HCT116 (cell line): ENCODE results near the gene IFNA2. TPM values are rescaled to one million over a fixed set of nuclear protein-coding genes. Genes with fewer than 3 reads are reported as not detected.

Source experiments
- ATAC-seq: fragments of 200-7000 bp; cut with Tn5 transposase; 2 replicates; pipeline ENCODE4 v1.9.1; 2020; ENCODE audit warnings: mild to moderate bottlenecking, moderate library complexity
- BruUV-seq: library from RNA; stranded (reverse); fragments of 400-500 nt; replicated peaks from 2 replicates; lab custom pipeline; 2021; lab: Mats Ljungman, UMichigan
- CTCF ChIA-PET: fragments of 300-600 bp; sonication (Branson Sonifier 250); formaldehyde crosslinking; loops from one replicate; lab custom pipeline; 2021; ENCODE audit warnings: antibody characterized with exemption; lab: Charles Lee
- POLR2A ChIA-PET: fragments of 300-600, 350-600 bp; sonication (Branson Sonifier 250); formaldehyde crosslinking; loops from one replicate; lab custom pipeline; 2021; ENCODE audit warnings: antibody characterized with exemption; lab: Charles Lee
- RAD21 ChIA-PET, 2 experiments: fragments of 300-600 bp; sonication (Branson Sonifier 250); formaldehyde crosslinking; loops; one replicate each; lab custom pipeline; 2023; ENCODE audit warnings: low total read pairs in 2 of 2; ENCODE audit not compliant: uncharacterized antibody in 2 of 2, unreplicated experiment in 2 of 2, low non-redundant PET in 1 of 2; lab: Charles Lee
- DNase-seq: peaks from one replicate; pipeline ENCODE4 v3.0.0-alpha.2; 2010; ENCODE audit warnings: low read depth, low spot score
- H2AFZ ChIP-seq: fragments of 200-600 bp; shearing (Covaris generic), sonication (generic); 2 replicates; pipeline ENCODE4 v1.6.1; 2017; ENCODE audit warnings: low read depth, mixed run types, mixed read lengths, antibody characterized with exemption, low read length; ENCODE audit not compliant: poor library complexity, severe bottlenecking
- H3K27ac ChIP-seq: 2 replicates; pipeline ENCODE4 v1.5.1; 2012; ENCODE audit warnings: low read depth, low read length
- H3K27me3 ChIP-seq: fragments of 200-600 bp; sonication (generic); 2 replicates; pipeline ENCODE4 v1.6.1; 2016; ENCODE audit warnings: mixed run types, low read length, mixed read lengths; ENCODE audit not compliant: insufficient read depth
- H3K36me3 ChIP-seq, 2 experiments: fragments of 200-500 bp in 1 of 2; fragments of 200-600 bp in 1 of 2; sonication (Bioruptor generic) in 1 of 2; sonication (generic) in 1 of 2; 2 replicates each; pipeline versions ENCODE4 v1.5.1 to v1.6.1; 2014 to 2016; ENCODE audit warnings: low read length in 2 of 2, inconsistent platforms in 1 of 2, mixed read lengths in 1 of 2, mixed run types in 1 of 2; ENCODE audit not compliant: insufficient read depth in 2 of 2, control insufficient read depth in 1 of 2
- H3K4me1 ChIP-seq, 2 experiments: fragments of 200-600 bp in 1 of 2; sonication (generic) in 1 of 2; 2 replicates each; pipeline versions ENCODE4 v1.5.1 to v1.6.1; 2012 to 2017; ENCODE audit warnings: low read length in 2 of 2, inconsistent platforms in 1 of 2, mild to moderate bottlenecking in 1 of 2, mixed read lengths in 1 of 2, mixed run types in 1 of 2, moderate library complexity in 1 of 2; ENCODE audit not compliant: insufficient read depth in 2 of 2, control insufficient read depth in 1 of 2
- H3K4me2 ChIP-seq: fragments of 200-600 bp; sonication (generic); 2 replicates; pipeline ENCODE4 v1.6.1; 2017; ENCODE audit warnings: mixed run types, low read length, mixed read lengths
- H3K4me3 ChIP-seq, 2 experiments: fragments of 200-600 bp in 1 of 2; sonication (generic) in 1 of 2; replicated peaks in 1 of 2; 2 replicates each; pipeline ENCODE4 v1.5.1; 2011 to 2016; ENCODE audit warnings: low read length in 2 of 2, control low read depth in 1 of 2, low read depth in 1 of 2, mild to moderate bottlenecking in 1 of 2, mixed read lengths in 1 of 2, mixed run types in 1 of 2
- H3K79me2 ChIP-seq: fragments of 200-600 bp; sonication (generic); 2 replicates; pipeline ENCODE4 v1.6.1; 2017; ENCODE audit warnings: mild to moderate bottlenecking, mixed run types, low read length, moderate library complexity, mixed read lengths; ENCODE audit not compliant: insufficient read depth
- H3K9ac ChIP-seq: fragments of 200-600 bp; sonication (generic); 2 replicates; pipeline ENCODE4 v1.6.1; 2016; ENCODE audit warnings: low read length, mixed read lengths
- H3K9me2 ChIP-seq: fragments of 200-600 bp; sonication (generic), shearing (Covaris generic); 2 replicates; pipeline ENCODE4 v1.6.1; 2017; ENCODE audit warnings: mixed run types, mild to moderate bottlenecking, moderate library complexity; ENCODE audit not compliant: insufficient read depth
- H3K9me3 ChIP-seq, 2 experiments: fragments of 200-500 bp in 1 of 2; fragments of 200-600 bp in 1 of 2; sonication (Bioruptor generic) in 1 of 2; sonication (generic) in 1 of 2; 2 replicates each; pipeline ENCODE4 v1.6.1; 2014 to 2017; ENCODE audit warnings: low read length in 2 of 2, mixed read lengths in 2 of 2, inconsistent platforms in 1 of 2, low read depth in 1 of 2, mild to moderate bottlenecking in 1 of 2, mixed run types in 1 of 2, moderate library complexity in 1 of 2; ENCODE audit not compliant: control insufficient read depth in 1 of 2, insufficient read depth in 1 of 2
- H4K20me1 ChIP-seq: fragments of 200-600 bp; sonication (generic), shearing (Covaris generic); 2 replicates; pipeline ENCODE4 v1.6.1; 2017; ENCODE audit warnings: mixed run types, mild to moderate bottlenecking, moderate library complexity; ENCODE audit not compliant: insufficient read depth
- EZH2 ChIP-seq: fragments of 200-600 bp; sonication (generic); IDR thresholded peaks from 2 replicates; pipeline ENCODE4 v1.6.1; 2017; ENCODE audit warnings: antibody characterized with exemption, mixed run types
- POLR2AphosphoS5 ChIP-seq: IDR thresholded peaks from 2 replicates; pipeline ENCODE4 v1.6.1; 2011; ENCODE audit warnings: mild to moderate bottlenecking, low read depth, low read length, moderate library complexity
- RAD21 ChIP-seq: IDR thresholded peaks from 2 replicates; pipeline ENCODE4 v1.6.1; 2012; ENCODE audit warnings: low read depth, mild to moderate bottlenecking
- SRF ChIP-seq: IDR thresholded peaks from 2 replicates; pipeline ENCODE4 v1.6.1; 2012; ENCODE audit warnings: low read depth
- TCF7L2 ChIP-seq: IDR thresholded peaks from 2 replicates; pipeline ENCODE4 v1.7.0; 2011; ENCODE audit warnings: borderline replicate concordance, inconsistent platforms; ENCODE audit not compliant: insufficient read depth, insufficient read length; ENCODE audit errors: extremely low read depth
- ZFX ChIP-seq: fragments of 450-650 bp; IDR thresholded peaks from 2 replicates; pipeline ENCODE4 v1.6.1; 2017
- ZNF274 ChIP-seq: fragments of 200-500 bp; sonication (Bioruptor generic); IDR thresholded peaks from 2 replicates; pipeline ENCODE4 v1.6.1; 2014; ENCODE audit warnings: mild to moderate bottlenecking, low read depth, low read length, inconsistent platforms
- intact Hi-C: fragments of 100-400 bp; cut with micrococcal nuclease; formaldehyde crosslinking; loops from 2 replicates; pipeline ENCODE4 v1.10.0; 2022
- total RNA-seq: library from RNA; stranded (reverse); gene quantifications from one replicate; pipeline ENCODE4 v1.2.1, GENCODE V29; 2021; ENCODE audit not compliant: unreplicated experiment
- TF ChIP-seq, protein P1 (sequence below): IDR thresholded peaks from 2 replicates; pipeline ENCODE4 v1.6.1; 2012; ENCODE audit warnings: low read depth

IFNA2 gene
- total RNA-seq, 1 experiment from 2014 or later = not detected

DNA sequence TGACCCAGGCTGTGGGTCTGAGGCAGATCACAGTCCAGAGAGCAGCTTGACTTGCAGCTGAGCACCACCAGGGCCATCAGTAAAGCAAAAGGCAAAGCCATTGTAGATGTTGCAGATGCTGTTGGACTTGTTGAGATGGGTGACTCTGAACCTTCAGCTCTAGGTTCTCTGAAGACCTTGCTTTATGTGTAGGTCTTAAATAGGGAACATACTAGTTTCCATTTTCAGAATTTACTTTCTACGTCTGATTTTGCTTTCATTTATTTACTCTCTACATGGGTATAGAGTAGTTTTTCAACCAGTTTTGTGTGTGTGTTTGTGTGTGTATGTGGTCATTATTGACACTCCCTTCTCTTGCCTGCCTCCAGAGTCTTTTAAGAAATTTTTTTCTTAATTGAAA is 34.4 kb downstream of the IFNA2 start, which contains the start of gene IFNA6:
Gene IFNA6, minus strand, starts transcription at position 101 of the 400 bp plus-strand sequence. Its CDS starts 0 bp downstream, at position 101.
- RAD21 ChIA-PET = no interaction called here
- CTCF ChIA-PET = no interaction called here
- no peaks in the 10 kb centered on the region for H4K20me1 ChIP-seq
- H2AFZ ChIP-seq = no peak within 1 kb of the TSS
- no peaks in the 10 kb centered on the region for H3K9me3 ChIP-seq
- no peak within 1 kb of the TSS for H3K4me3 ChIP-seq
- POLR2A ChIA-PET = no interaction called here
- ATAC-seq (no peak), DNase-seq (no peak)
- no peak within 1 kb of the TSS for H3K9ac ChIP-seq
- no peaks in the 10 kb centered on the region for H3K4me1 ChIP-seq
- no peak within 1 kb of the TSS for H3K27ac ChIP-seq
- H3K36me3 ChIP-seq = no peaks in the 10 kb centered on the region
- no peaks in the 10 kb centered on the region for H3K9me2 ChIP-seq
- H3K4me2 ChIP-seq = no peak within 1 kb of the TSS
- no peaks in the 10 kb centered on the region for H3K27me3 ChIP-seq
- no TSS peak for BruUV-seq
- TF ChIP-seq TCF7L2 = no peak
- no peak for TF ChIP-seq POLR2AphosphoS5
- no peak for TF ChIP-seq RAD21
- TF ChIP-seq ZFX = no peak
- TF ChIP-seq SRF = no peak
- TF ChIP-seq, protein P1, sequence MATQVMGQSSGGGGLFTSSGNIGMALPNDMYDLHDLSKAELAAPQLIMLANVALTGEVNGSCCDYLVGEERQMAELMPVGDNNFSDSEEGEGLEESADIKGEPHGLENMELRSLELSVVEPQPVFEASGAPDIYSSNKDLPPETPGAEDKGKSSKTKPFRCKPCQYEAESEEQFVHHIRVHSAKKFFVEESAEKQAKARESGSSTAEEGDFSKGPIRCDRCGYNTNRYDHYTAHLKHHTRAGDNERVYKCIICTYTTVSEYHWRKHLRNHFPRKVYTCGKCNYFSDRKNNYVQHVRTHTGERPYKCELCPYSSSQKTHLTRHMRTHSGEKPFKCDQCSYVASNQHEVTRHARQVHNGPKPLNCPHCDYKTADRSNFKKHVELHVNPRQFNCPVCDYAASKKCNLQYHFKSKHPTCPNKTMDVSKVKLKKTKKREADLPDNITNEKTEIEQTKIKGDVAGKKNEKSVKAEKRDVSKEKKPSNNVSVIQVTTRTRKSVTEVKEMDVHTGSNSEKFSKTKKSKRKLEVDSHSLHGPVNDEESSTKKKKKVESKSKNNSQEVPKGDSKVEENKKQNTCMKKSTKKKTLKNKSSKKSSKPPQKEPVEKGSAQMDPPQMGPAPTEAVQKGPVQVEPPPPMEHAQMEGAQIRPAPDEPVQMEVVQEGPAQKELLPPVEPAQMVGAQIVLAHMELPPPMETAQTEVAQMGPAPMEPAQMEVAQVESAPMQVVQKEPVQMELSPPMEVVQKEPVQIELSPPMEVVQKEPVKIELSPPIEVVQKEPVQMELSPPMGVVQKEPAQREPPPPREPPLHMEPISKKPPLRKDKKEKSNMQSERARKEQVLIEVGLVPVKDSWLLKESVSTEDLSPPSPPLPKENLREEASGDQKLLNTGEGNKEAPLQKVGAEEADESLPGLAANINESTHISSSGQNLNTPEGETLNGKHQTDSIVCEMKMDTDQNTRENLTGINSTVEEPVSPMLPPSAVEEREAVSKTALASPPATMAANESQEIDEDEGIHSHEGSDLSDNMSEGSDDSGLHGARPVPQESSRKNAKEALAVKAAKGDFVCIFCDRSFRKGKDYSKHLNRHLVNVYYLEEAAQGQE = no peak
- no peak for TF ChIP-seq EZH2
- no peak for TF ChIP-seq ZNF274
- TF ChIP-seq, all 23 proteins: peak for 0
- intact Hi-C loops = no loop called here
- H3K79me2 ChIP-seq = no peaks in the 10 kb centered on the region
